Renal cortical epithelial cell (primary cell): ENCODE results near the gene SIGLEC5. TPM values are rescaled to one million over a fixed set of nuclear protein-coding genes. Genes with fewer than 3 reads are reported as not detected.
A peak's percentile ranks its signal among the peaks of the same experiment; 100 is the strongest.

Source experiments
- DNase-seq: peaks from one replicate; pipeline ENCODE4 v3.0.0-alpha.2; 2011; ENCODE audit warnings: low read depth
- total RNA-seq: library from RNA; depleted of rRNA; stranded (reverse); fragments of >200 nt; gene quantifications from 2 replicates; pipeline ENCODE4 v1.2.3, GENCODE V29; 2014

SIGLEC5 gene
- total RNA-seq, 1 donor from 2014 or later, result not detected

- DNase-seq, result no peak
Observed at GRCh38 chr19:51590441-51590840, 39.8 kb downstream of the SIGLEC5 start.

- DNase-seq, result no peak
Observed at GRCh38 chr19:51589511-51589910, 40.7 kb downstream of the SIGLEC5 start.

- DNase-seq, result no peak
Observed at GRCh38 chr19:51587264-51588191, 42.7 kb downstream of the SIGLEC5 start.

DNA sequence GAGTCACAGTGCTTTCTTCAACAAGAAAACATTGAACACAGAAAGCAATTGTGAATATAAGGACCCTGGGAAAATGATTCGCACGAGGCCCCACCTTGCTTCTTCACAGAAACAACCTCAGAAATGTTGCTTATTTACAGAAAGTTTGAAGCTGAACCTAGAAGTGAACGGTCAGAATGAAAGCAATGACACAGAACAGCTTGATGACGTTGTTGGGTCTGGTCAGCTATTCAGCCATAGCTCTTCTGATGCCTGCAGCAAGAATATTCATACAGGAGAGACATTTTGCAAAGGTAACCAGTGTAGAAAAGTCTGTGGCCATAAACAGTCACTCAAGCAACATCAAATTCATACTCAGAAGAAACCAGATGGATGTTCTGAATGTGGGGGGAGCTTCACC, 43.4 kb downstream of the SIGLEC5 start:
- DNase-seq, result no peak

- DNase-seq, result no peak
Observed at GRCh38 chr19:51586103-51586728, 44.0 kb downstream of the SIGLEC5 start.

DNA sequence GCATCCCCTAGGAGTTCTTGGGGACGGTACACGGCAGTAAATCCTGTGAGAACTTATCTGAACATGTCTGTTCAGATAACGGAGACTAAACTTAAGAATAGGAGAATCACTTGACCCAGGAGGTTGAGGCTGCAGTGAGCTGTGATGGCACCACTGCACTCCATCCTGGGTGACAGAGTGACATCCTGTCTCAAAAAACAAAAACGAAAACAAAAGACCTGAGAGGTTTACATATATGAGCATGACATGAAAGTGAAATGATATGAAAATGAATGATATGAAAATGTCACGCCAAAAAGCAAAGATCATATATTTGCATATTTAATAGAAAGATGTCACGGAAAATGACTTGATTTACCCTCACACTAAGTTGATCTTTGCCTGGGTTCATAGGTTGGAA, 53.4 kb downstream of the SIGLEC5 start:
- no peak for DNase-seq

DNA sequence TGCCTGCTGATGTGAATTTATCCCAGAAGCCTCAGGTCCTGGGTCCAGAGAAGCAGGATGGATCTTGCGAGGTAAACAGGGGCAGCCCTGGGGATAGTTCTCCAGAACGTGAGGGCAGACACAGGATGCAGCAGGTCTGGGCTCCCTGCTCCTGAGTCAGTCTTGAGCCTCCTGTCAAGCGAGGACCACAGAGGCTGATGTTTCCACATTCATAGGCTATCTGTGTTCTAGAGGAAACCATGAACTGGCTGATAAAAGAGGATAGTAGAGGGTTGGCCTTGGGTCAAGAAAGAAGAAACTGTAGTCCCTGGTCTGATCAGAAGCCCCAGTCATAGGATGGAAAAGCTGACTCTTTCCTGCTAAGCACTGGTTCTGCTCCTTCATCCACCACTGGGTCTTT, 56.9 kb downstream of the SIGLEC5 start:
- DNase-seq, result no peak

GRCh38 chr19:51572908-51573307, 57.3 kb downstream of the SIGLEC5 start:
- peak; percentile 32 for DNase-seq

DNA sequence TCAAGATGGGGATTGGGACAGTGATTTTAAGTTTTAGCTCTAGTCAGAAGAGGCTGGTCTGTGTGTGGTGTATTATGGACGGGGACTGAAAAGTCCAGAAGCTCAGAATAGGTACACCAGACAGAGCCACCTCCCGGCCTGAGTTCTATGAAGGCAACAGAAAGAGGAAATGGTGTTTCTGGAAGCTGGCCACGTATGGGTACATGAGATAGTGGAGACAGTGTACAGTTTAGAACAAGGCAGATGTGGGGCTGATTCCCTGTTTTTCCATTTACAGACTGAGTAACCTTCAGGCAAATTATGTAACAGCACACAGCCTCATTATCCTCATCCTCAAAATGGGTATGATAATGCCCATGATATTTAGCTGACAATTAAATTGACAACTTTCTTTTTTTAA, 57.8 kb downstream of the SIGLEC5 start:
- no peak for DNase-seq

DNA sequence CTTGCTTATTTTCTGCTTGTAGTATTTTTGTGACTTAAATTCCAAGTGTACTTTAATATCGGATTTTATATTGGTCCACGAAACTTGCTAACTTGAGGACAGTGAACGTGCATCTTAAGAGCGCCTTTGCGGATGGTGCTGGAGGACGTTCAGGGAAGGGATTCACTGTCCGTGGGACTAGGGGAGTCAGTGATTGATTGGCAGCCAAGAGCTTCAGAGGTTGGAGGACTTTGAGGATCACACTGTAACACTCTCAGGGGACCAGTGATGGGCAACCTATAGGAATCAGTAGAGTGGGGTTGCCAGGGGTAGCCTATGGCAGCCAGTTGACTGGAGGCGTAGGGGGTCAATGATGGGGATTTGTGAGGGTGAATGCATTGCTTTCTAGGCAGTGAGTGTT, 58.6 kb downstream of the SIGLEC5 start:
- DNase-seq, result peak; percentile 9

DNA sequence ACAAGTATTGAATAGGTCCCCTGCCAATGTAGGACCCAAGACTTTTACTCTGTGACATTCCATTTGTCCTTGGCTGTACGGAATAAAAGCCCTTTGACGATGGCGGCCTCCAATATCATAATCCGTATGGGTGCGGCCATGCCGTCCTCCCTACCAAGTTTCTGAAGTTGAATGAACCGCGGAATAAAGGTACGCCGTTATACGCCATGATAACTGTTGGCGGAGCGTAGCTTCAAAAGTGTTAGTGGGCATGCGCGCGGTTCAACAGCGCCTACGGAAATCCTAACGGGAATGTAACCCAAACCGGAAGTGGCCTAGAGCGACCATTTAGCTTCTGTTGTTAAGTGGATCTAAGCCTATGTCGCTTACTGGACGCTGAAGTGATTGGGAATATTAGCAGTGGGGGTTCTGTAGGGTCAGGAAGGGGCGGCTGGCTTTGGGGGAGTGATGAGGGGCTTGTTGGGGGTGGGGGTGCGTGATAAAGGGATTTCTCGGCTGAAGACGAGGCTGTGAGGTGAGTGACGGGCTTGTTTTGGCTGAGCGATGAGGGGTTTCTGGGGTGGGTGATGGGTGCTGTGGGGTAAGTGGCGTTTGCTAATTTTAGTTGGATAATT, 59.1 kb downstream of the SIGLEC5 start, which contains the start of gene ZNF175:
TSS of gene ZNF175 (plus strand) at position 322 of the 614 bp plus-strand sequence. CDS start 2,047 bp downstream, outside the sequence.
- DNase-seq, result peak; percentile 95

DNA sequence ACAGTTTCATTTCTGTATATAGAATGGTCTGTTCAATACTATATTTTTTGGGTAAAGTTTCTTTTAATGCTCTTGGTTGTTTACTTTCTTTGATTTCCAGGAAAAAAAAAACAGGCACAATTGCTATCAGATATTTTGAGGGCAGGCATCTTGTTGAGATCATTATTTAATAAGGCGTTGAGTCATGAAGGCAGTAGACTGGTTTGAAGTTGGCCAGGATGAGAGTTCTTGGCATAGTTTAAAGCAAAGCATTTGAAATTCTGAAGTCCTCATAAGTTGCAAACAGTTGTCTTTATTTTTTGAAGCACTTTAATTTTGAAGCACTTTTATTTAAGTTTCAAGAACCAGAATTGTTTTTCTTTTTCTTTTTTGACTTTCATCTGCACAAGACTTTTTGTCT, 61.7 kb downstream of the SIGLEC5 start:
- DNase-seq, result no peak

GRCh38 chr19:51567583-51567982, 62.6 kb downstream of the SIGLEC5 start:
- DNase-seq, result no peak

DNA sequence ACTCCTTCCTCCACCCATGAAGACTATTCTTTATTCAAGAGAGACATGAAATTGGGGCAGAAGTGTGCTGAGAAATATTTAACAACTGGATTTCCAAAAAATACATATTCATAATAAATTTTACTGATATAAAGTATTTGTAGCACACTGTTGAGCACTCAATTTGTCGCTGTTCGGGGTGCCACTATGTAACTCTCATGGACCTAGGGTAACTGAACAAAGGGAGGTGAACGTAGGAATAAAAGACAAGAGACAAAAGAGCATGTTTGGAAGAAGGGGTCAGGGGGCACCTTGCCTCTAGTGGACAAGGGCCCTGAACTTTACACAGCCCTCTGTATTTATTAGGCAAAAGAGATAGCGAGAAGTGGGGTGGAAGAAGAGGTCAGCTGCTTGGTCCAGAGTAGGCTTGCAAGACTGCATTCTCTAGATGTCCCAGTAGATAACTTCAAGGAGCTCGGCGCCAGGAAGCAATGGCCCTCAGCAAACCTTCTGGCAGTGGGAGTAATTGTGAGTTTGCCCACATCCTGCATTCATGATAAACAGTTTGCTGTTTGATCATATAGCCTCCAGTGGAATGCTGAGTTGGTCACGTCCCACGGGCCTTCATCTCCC, 63.6 kb downstream of the SIGLEC5 start:
- DNase-seq, result no peak

DNA sequence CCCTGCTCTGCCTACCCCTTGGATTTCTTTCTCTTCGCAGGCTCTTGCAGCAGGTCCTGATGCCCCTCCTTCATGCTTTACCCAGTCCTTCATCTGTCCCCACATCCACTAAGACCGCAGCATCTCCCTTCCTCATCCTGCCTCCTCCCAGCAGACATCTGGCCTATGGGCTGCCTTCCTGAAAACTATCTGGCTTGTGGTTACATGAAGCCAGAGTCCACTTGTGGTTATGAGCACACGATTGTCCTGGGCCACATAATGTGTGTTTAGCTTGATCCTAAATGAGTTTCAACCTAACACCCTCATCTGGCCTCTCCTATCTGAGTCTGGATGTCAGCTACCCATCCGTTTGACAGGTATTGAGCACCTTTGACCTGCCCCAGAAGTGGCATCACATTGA, 64.6 kb downstream of the SIGLEC5 start:
- no peak for DNase-seq

DNA sequence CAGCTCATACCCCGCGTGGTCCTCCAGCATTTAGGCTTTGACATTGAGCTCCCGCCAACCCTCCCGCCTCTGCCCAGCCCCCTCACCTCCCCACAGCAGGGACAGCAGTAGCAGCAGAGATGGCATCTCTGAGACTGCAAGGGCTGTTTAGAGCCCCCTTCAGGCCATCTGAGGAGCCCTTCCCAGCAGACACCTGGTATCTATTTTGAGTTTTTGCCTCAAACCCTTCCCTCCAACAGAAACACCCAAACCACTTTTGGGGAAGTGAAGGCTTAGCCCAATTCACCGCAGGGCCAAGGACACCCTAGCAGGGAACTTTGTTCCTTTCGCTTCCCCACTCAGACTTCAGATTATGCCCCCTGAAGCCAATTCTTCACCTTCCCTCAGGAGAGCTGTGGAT, 65.4 kb downstream of the SIGLEC5 start:
- DNase-seq, result no peak

Other genes starting within 250 kb of the SIGLEC5 start
- gene LIM2, start 242.4 kb downstream of the SIGLEC5 start, total RNA-seq, result not detected in 2 replicates
- gene C19orf84, start 239.8 kb downstream of the SIGLEC5 start, total RNA-seq, result not detected in 2 replicates
- gene SIGLEC10, start 212.8 kb downstream of the SIGLEC5 start, total RNA-seq, result not detected in 2 replicates
- not detected in 2 replicates for gene SIGLEC8, start 171.9 kb downstream of the SIGLEC5 start, total RNA-seq
- gene CEACAM18, start 151.9 kb downstream of the SIGLEC5 start, total RNA-seq, result not detected in 2 replicates
- not detected in 2 replicates for gene SIGLEC12, start 128.6 kb downstream of the SIGLEC5 start, total RNA-seq
- gene SIGLEC6, start 98.7 kb downstream of the SIGLEC5 start, total RNA-seq, result not detected in 2 replicates
- 3.3 and 12.5 TPM in 2 replicates for gene ZNF175, start 59.1 kb downstream of the SIGLEC5 start, total RNA-seq
- not detected in 2 replicates for gene SIGLEC14, start 16.4 kb upstream of the SIGLEC5 start, total RNA-seq
- gene SPACA6, start 62.9 kb upstream of the SIGLEC5 start, total RNA-seq, result 1.7 and 3.5 TPM in 2 replicates
- gene HAS1, start 93.6 kb upstream of the SIGLEC5 start, total RNA-seq, result 0.17 TPM in 1 of 2 replicates, not detected in the other
- 0.40 and 0.69 TPM in 2 replicates for gene FPR1, start 121.5 kb upstream of the SIGLEC5 start, total RNA-seq
- gene FPR2, start 130.8 kb upstream of the SIGLEC5 start, total RNA-seq, result 0.10 TPM in 1 of 2 replicates, not detected in the other
- not detected in 2 replicates for gene FPR3, start 164.8 kb upstream of the SIGLEC5 start, total RNA-seq